KOPT-K1 (cell line): ENCODE data around the gene NUDT15.
"Not testable (repeated sequence)": the region's sequence is repeated elsewhere in the genome, so short reads cannot be mapped to it uniquely, and the experiment has no call there.

Experiments used
- H3K27ac ChIP-seq: fragments of 200-600 bp; sonication (generic); 2 replicates; pipeline ENCODE4 v1.5.1; 2016; ENCODE audit warnings: antibody characterized with exemption, mild to moderate bottlenecking, low read depth, low read length; ENCODE audit not compliant: poor library complexity, severe bottlenecking
- H3K36me3 ChIP-seq: fragments of 200-600 bp; sonication (generic); 2 replicates; pipeline ENCODE4 v1.5.1; 2017; ENCODE audit warnings: antibody characterized with exemption, mild to moderate bottlenecking, low read length, moderate library complexity; ENCODE audit not compliant: insufficient read depth
- H3K9me3 ChIP-seq: fragments of 200-600 bp; sonication (generic); 2 replicates; pipeline ENCODE4 v1.5.1; 2017; ENCODE audit warnings: antibody characterized with exemption, low read length, mild to moderate bottlenecking; ENCODE audit not compliant: insufficient read depth, poor library complexity, severe bottlenecking

Gene NUDT15

DNA sequence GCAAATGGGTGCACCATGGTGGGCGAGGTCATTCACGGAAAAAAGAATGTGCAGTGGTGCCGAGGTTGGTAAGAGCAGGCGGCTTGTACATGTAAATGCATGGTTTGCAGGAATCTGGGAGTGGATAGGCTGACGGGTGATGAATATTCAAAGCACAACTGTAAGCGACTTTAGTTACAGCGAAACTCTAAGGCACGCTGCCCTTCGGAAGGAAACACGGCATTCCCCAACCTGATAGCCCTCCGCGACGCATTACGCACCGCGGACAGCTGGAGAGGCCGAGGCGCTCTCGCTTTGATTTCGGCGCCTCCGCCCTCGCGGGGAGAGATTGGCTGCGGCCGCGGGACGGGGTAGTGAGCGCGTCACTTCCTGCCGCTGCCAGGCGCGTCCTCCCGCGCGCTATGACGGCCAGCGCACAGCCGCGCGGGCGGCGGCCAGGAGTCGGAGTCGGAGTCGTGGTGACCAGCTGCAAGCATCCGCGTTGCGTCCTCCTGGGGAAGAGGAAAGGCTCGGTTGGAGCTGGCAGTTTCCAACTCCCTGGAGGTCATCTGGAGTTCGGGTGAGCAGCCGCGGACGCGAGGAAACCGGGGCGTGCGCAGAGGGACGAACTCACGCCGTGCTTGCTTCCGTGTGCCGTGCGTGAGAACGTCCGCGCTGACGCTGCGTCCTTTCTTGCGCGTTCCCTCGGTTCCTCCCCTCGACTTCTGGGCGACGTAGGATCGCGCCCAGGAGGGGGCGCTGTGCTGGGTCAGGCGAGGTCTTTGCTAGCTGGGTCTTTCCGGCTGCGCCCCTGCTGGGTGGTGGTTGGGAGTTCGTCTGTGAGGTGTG, at the start of gene NUDT15:
TSS of gene NUDT15 (plus strand) at position 381 of the 828 bp plus-strand sequence. CDS start at position 402, 21 bp downstream.
- peak within 1 kb of the TSS; percentile 91 for H3K27ac ChIP-seq
- H3K36me3 ChIP-seq = peaks cover 44% of the 10 kb centered on the region
- peaks cover 13% of the 10 kb centered on the region for H3K9me3 ChIP-seq

DNA sequence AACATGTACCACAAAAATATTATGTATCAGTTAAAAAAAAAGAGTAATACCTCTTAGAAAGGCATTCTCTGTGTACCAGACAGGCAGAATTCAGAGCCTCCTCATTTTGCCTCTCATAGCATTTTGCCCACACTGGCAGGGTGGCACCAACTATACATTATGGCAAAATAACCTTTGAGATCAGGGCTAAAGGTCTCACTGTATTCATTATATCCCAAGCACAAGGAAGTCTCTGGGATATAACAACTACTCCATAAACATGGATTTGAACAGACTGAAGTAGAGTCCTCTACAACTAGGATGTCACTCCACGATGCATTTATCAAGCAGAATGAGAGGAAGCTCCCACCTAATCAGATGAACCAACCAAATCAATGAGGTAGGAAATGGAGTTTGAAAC, 47.1 kb upstream of the NUDT15 start:
- peaks cover 97% of the 10 kb centered on the region for H3K36me3 ChIP-seq
- H3K27ac ChIP-seq = no peak overlapping the region
- H3K9me3 ChIP-seq = no peaks in the 10 kb centered on the region

DNA sequence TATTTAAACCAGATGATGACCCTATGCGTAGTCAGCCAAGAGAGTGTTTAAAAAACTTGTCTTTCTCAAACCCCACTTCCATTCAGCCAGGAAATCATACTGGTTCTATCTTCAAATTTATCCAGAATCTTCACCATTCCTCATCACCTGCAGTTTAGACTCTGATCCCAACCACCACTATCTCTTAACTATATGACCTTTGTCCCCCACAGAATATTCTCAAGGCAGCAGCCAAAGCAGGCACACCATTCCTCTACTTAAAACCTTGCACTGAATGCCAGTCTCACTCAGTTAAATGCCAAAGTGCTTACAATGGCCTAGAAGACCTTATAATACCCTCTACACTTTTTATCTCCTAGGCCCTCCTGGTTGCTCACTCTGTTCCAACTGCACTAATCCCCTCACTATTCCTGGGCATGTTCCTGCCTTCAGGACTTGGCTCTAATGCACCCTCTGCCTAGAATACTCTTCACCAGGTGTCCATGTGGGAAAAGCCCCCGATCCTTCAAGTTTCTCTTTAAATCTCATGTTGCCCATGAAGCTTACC, 46.5 kb upstream of the NUDT15 start:
- Histone ChIP-seq H3K27ac (no peak overlapping the region), H3K36me3 (peaks cover 97% of the 10 kb centered on the region)

DNA sequence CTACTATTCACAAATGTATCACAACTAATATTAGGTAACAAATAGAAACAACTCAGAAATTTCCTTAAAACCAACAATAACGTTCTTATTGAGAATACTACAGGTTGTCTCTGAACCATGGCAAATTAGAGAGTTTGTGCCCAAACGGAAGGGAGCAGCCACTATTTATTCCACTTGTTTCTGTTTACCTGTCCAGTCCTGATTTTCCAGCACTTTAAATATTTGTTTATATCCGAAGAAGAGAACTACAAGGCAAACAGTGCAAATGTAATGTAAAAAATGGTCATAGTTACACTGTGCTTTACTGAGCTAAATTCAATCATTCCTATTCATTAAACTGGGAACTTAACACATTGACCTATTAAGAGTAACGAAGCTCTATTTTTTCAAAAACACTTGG, 45.7 kb upstream of the NUDT15 start:
- Histone ChIP-seq H3K27ac (no peak overlapping the region), H3K9me3 (no peaks in the 10 kb centered on the region), H3K36me3 (peaks cover 96% of the 10 kb centered on the region)

More for the DNA sequence above, 46.5 kb upstream of the NUDT15 start:
- no peaks in the 10 kb centered on the region for H3K9me3 ChIP-seq

DNA sequence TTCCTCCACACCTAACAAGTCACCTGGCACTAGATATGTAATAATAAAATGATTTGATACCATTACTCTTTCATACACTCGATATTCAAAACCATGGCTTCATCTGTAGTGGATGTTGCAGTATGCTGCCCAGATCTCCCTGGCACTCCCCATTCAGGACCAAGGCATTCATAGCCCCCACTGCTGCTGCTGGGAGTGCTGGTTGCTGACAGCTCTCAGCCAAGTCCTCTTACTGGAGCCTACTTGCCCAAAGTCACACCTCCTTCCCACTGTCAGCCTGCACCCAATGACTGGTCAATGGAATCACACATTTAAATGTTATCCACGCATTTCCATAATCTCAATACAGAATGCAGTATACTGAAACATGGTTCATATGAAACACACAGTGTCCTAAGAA, 40.1 kb upstream of the NUDT15 start:
- no peaks in the 10 kb centered on the region for H3K9me3 ChIP-seq
- H3K36me3 ChIP-seq = peaks cover 52% of the 10 kb centered on the region
- no peak overlapping the region for H3K27ac ChIP-seq

DNA sequence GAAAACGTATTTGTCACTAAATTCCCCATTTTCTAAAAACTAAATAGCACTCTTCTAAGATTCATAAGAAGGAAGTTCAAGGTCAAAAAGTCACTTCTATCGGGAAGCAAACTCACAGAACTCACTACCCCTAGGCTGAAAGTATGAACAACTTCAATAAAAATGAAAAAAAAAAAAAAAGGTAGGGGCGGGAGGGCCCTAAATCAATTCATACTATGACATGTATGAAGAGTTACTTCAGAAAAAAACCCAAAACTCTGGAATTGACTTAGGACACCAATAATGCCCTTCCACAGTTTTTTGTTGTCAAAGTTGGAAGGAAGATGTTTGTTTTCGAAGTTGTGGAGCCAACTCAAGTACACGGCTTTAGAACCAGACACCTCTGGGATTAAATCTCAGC, 37.6 kb upstream of the NUDT15 start:
- Histone ChIP-seq H3K36me3 (peaks cover 27% of the 10 kb centered on the region), H3K27ac (peak overlapping the region; percentile 70), H3K9me3 (no peaks in the 10 kb centered on the region)

DNA sequence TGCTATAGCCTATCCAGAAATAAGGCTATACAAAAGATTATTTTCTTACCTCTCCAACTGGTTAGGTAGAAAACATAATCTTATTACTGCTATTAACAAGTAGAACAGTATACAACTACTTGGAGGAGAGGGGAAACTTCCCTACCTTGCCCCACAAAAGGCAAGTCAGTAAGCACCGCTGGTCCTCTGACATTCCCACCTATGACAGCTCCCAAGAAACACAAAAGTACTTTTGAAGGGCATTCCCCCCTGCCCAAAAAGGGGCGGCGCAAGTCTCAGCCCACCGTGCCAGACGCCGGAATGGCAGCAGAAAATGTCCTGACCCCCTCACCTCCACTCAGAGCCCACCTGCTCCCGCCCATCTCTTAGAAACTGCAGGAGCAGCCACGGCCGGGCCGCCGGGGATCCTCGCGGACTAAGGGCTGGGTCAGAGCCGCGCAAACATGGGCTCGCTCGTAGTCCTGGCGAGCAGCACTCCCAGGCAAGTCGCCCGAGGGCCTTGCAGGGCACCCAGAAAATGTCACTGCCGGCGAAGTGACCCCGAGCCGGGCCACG, 36.9 kb upstream of the NUDT15 start:
- Histone ChIP-seq H3K9me3 (no peaks in the 10 kb centered on the region), H3K27ac (peak overlapping the region; percentile 70), H3K36me3 (peaks cover 20% of the 10 kb centered on the region)

DNA sequence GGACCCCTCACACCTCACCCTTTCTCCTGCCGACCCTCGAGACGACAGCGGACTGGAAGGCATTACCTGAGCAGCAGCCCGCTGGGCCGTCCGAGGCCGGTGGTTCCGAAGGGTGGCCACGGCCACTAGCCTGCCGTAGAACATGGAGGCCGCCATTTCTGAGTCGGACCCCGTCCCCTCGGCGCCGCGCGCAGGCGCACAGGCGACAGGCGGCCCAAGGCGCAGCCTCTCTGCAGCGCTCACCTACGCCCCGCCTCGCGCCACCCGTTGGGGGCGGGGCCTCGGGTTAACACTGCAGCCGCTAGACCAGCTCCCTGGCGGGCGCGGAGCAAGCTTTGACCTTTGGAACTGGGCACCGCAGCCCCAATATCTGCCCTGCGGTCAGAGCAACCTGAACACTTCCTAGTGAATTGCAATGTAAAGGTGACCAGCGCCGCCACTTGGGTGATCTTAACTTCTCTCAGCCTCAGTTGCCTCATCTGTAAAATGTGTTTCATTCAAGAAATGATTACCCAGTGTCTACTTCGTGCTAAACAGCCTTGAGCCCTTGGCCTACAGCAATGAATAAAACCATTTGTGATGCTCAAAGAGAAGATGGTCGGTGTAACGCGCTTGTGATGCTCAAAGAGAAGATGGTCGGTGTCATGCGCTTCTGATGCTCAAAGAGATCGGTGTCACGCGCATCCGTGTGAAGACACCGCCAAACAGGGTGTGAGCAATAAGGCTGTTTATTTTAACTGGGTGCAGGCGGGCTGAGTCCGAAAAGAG, 36.2 kb upstream of the NUDT15 start, which contains the start of gene SUCLA2:
TSS of gene SUCLA2 (minus strand) at position 160 of the 768 bp plus-strand sequence. CDS start at position 156, 4 bp downstream.
- Histone ChIP-seq H3K36me3 (peaks cover 14% of the 10 kb centered on the region), H3K9me3 (no peaks in the 10 kb centered on the region), H3K27ac (peak within 1 kb of the TSS; percentile 70)

DNA sequence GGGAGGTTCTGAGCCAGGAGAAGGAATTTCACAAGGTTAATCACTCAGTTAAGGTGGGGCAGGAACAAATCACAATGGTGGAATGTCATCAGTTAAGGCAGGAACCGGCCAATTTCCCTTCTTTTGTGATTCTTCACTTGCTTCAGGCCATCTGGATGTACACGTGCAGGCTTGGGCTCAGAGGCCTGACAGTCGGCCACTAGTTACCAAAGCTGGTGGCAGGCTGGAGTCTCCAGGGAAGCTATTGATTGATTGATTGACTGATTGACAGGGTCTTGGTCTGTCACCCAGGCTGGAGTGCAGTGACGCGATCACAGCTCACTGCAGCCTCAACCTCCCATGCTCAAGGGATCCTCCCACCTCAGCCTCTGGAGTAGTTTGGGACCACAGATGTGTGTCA, 35.5 kb upstream of the NUDT15 start:
- H3K27ac ChIP-seq = not testable (repeated sequence)

DNA sequence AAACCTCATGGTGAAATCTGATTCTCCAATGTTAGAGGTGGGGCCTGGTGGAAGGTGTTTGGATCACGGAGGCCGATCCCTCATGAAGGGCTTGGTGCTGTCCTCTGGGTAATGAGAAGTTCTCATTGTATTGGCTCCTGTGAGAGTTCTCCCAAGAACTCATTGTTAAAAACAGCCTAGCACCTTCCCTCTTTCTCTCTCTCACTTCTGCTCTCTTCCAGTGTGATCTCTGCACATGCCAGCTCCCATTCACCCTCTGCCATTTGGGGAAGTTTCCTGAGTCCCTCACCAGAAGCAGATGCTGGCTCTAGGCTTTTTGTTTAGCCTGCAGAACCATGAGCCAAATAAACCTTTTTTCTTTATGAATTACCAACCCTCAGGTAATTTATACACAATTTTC, 33.3 kb upstream of the NUDT15 start:
- no peak overlapping the region for H3K27ac ChIP-seq
- H3K36me3 ChIP-seq = no peaks in the 10 kb centered on the region
- H3K9me3 ChIP-seq = no peaks in the 10 kb centered on the region

More for the DNA sequence above, 35.5 kb upstream of the NUDT15 start:
- not testable (repeated sequence) for H3K36me3 ChIP-seq, H3K9me3 ChIP-seq

DNA sequence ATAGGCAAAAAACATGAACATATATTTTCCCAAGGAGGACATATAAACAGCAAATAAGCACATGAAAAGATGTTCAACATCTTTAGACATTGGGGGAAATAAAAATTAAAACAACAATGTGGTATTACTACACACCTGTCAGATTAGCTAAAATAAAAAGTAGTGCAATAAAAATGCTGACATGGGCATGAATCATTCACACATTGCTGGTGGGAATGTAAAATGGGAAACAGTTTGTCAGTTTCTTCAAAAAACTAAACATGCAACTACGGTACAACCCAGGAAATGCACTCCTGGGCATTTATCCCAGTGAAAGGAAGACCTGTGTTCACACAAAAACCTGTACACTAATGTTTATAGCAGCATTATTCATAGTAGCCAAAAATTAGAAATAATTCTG, 31.1 kb upstream of the NUDT15 start:
- no peak overlapping the region for H3K27ac ChIP-seq
- H3K9me3 ChIP-seq = no peaks in the 10 kb centered on the region
- H3K36me3 ChIP-seq = no peaks in the 10 kb centered on the region

DNA sequence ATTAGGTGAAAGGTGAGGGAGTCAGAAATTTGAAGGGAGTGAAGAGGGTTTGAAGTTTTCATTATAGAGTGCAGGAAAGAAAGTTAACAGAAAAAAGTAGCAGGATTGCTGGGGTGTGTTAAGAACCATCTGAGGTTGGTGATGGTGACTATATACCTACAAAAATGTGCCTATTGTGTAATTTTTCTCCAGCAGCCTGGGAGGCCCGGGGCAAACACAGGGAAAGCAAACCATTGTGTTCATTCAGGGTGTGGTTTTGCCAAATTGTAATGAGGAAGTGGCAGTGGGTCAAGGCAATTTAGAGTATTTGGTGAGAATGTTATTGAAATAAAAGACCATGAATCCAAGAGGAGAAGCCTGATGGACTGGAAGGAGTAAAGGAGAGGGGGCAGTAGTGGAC, 28.2 kb upstream of the NUDT15 start:
- Histone ChIP-seq H3K9me3 (no peaks in the 10 kb centered on the region), H3K27ac (no peak overlapping the region), H3K36me3 (peaks cover under 1% of the 10 kb centered on the region; the same call in 1 of the 2 replicates)

DNA sequence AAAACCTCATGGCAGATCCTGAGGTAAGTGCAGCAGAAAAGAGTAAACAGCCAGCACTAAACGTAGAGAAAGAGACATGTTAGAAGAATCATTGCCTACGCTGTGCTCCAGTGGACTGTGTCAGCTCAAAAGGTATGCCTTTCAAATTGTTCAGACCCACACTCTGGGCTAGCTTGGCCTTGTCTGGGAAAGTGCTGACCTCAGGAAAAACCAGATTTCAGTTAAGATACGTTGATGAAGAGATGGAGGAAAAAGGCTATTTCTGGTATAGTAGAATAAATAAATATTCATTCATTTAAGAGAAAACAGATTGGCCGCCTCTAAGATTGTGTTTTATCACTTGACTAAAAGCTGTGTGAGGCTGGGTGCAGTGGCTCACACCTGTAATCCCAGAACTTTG, 26.8 kb upstream of the NUDT15 start:
- H3K9me3 ChIP-seq = no peaks in the 10 kb centered on the region
- H3K36me3 ChIP-seq = peaks cover 6% of the 10 kb centered on the region; the same call in 1 of the 2 replicates
- H3K27ac ChIP-seq = no peak overlapping the region

DNA sequence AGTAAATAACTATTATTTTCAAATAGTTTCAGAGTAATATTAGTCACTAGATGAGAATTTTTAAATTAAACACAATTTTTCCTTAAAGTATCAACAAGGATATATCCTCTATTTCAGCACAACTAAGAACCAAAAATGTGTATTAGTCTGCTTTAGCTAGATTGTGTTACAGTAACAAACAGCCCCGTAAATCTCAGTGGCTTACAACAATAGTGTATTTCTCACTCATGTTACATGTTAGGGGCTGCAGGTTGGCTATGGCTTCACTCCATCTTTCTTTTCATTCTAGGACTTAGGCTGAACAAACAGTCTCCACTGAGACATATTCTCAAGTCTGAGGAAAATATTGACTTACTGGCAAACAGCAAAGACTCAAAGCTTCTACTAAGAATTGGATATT, 24.9 kb upstream of the NUDT15 start:
- no peak overlapping the region for H3K27ac ChIP-seq
- no peaks in the 10 kb centered on the region for H3K9me3 ChIP-seq
- H3K36me3 ChIP-seq = peaks cover 6% of the 10 kb centered on the region; the same call in 1 of the 2 replicates

DNA sequence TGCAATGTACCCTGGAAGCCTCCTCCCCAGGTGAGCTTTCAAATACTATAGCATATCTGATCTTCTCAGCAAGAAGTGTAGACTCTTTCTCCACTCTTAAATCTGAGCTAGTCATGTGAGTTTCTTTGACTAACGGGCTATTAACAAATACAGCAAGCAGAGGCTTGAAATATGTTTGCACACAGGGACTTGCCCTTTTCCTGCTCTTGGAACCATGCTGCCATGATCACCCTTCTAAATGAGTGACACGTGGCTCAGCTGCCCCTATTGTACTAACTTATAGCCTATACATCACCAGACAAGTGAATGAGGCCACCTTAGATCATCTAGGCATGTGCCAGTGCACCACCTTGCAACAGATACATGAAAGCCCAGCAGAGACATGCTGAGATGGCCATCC, 23.2 kb upstream of the NUDT15 start:
- Histone ChIP-seq H3K27ac (no peak overlapping the region), H3K9me3 (no peaks in the 10 kb centered on the region), H3K36me3 (peaks cover 6% of the 10 kb centered on the region; the same call in 1 of the 2 replicates)
